Liver (tissue), 9 donors: ENCODE measurements around the gene MGME1. TPM values are rescaled to one million over a fixed set of nuclear protein-coding genes. Genes with fewer than 3 reads are reported as not detected.

Source experiments
- DNase-seq: peaks from one replicate; pipeline ENCODE4 v3.0.0-alpha.2; 2017; ENCODE audit warnings: low spot score
- H3K27ac ChIP-seq, 2 donors: one replicate each; pipeline ENCODE4 v1.7.0; 2013; ENCODE audit warnings: inconsistent platforms in 2 of 2, low read length in 2 of 2, control low read depth in 1 of 2, low read depth in 1 of 2, mild to moderate bottlenecking in 1 of 2
- H3K27me3 ChIP-seq, 4 donors: one replicate each; pipeline versions ENCODE4 v1.6.1 to v1.7.0; 2013; ENCODE audit warnings: low read length in 3 of 4, inconsistent platforms in 1 of 4, mild to moderate bottlenecking in 1 of 4, moderate library complexity in 1 of 4; ENCODE audit not compliant: control insufficient read depth in 4 of 4, insufficient read depth in 4 of 4
- H3K36me3 ChIP-seq, 4 donors: one replicate each; pipeline versions ENCODE4 v1.6.1 to v1.7.0; 2013; ENCODE audit warnings: low read length in 3 of 4, mild to moderate bottlenecking in 3 of 4, low read depth in 1 of 4, moderate library complexity in 1 of 4; ENCODE audit not compliant: control insufficient read depth in 4 of 4, insufficient read depth in 3 of 4
- H3K4me1 ChIP-seq, 4 donors: one replicate each; pipeline versions ENCODE4 v1.6.1 to v1.7.0; 2013; ENCODE audit warnings: low read length in 3 of 4, mild to moderate bottlenecking in 3 of 4, moderate library complexity in 1 of 4; ENCODE audit not compliant: control insufficient read depth in 4 of 4, insufficient read depth in 4 of 4
- H3K4me3 ChIP-seq, 3 donors: one replicate each; pipeline versions ENCODE4 v1.6.1 to v1.7.0; 2013; ENCODE audit warnings: low read length in 3 of 3, control low read depth in 1 of 3, low read depth in 1 of 3, mild to moderate bottlenecking in 1 of 3
- H3K9ac ChIP-seq, 2 donors: one replicate each; pipeline ENCODE4 v1.7.0; 2013; ENCODE audit warnings: low read length in 2 of 2, mild to moderate bottlenecking in 2 of 2, moderate library complexity in 2 of 2, control low read depth in 1 of 2, low read depth in 1 of 2
- H3K9me3 ChIP-seq, 4 donors: one replicate each; pipeline versions ENCODE4 v1.6.1 to v1.7.0; 2013; ENCODE audit warnings: low read length in 3 of 4; ENCODE audit not compliant: control insufficient read depth in 4 of 4
- ATF3 ChIP-seq: IDR thresholded peaks from 2 replicates; pipeline ENCODE4 v1.6.1; 2016; ENCODE audit warnings: antibody characterized with exemption
- CTCF ChIP-seq: fragments of 150-350 bp; IDR thresholded peaks from 2 replicates; pipeline ENCODE4 v1.5.1; 2017; ENCODE audit warnings: improper control_type of control experiment, low read depth, low read length; ENCODE audit not compliant: missing input control
- EGR1 ChIP-seq, 2 donors: IDR thresholded peaks; 2 replicates each; pipeline ENCODE4 v1.6.1; 2016 to 2018; ENCODE audit warnings: antibody characterized with exemption in 2 of 2, low read depth in 2 of 2
- FOXA1 ChIP-seq: IDR thresholded peaks from 2 replicates; pipeline ENCODE4 v1.6.1; 2016; ENCODE audit warnings: antibody characterized with exemption
- FOXA2 ChIP-seq: IDR thresholded peaks from 2 replicates; pipeline ENCODE4 v1.6.1; 2016; ENCODE audit warnings: antibody characterized with exemption
- GABPA ChIP-seq, 2 donors: IDR thresholded peaks in 1 of 2; conservative IDR thresholded peaks in 1 of 2; 2 replicates each; pipeline ENCODE4 v1.6.1; 2016; ENCODE audit warnings: antibody characterized with exemption in 2 of 2, mild to moderate bottlenecking in 1 of 2, moderate library complexity in 1 of 2
- HNF4A ChIP-seq, 2 donors: conservative IDR thresholded peaks; 2 replicates each; pipeline ENCODE4 v1.6.1; 2016; ENCODE audit warnings: antibody characterized with exemption in 2 of 2, mild to moderate bottlenecking in 2 of 2
- HNF4G ChIP-seq: IDR thresholded peaks from 2 replicates; pipeline ENCODE4 v1.6.1; 2016; ENCODE audit warnings: antibody characterized with exemption
- JUND ChIP-seq, 2 donors: IDR thresholded peaks; 2 replicates each; pipeline ENCODE4 v1.6.1; 2016; ENCODE audit warnings: antibody characterized with exemption in 2 of 2
- MAX ChIP-seq: IDR thresholded peaks from 2 replicates; pipeline ENCODE4 v1.6.1; 2016; ENCODE audit warnings: antibody characterized with exemption
- NR2F2 ChIP-seq: IDR thresholded peaks from 2 replicates; pipeline ENCODE4 v1.6.1; 2016; ENCODE audit warnings: antibody characterized with exemption
- RAD21 ChIP-seq, 2 donors: IDR thresholded peaks; 2 replicates each; pipeline ENCODE4 v1.6.1; 2016; ENCODE audit warnings: antibody characterized with exemption in 2 of 2, mild to moderate bottlenecking in 2 of 2
- REST ChIP-seq: IDR thresholded peaks from 2 replicates; pipeline ENCODE4 v1.6.1; 2016; ENCODE audit warnings: antibody characterized with exemption, mild to moderate bottlenecking
- SP1 ChIP-seq: IDR thresholded peaks from 2 replicates; pipeline ENCODE4 v1.6.1; 2018; ENCODE audit warnings: antibody characterized with exemption, mild to moderate bottlenecking
- TAF1 ChIP-seq: conservative IDR thresholded peaks from 2 replicates; pipeline ENCODE4 v1.6.1; 2016; ENCODE audit warnings: antibody characterized with exemption, mild to moderate bottlenecking
- YY1 ChIP-seq: IDR thresholded peaks from 2 replicates; pipeline ENCODE4 v1.6.1; 2016; ENCODE audit warnings: antibody characterized with exemption, mild to moderate bottlenecking
- ZBTB33 ChIP-seq: IDR thresholded peaks from 2 replicates; pipeline ENCODE4 v1.6.1; 2016; ENCODE audit warnings: antibody characterized with exemption
- WGBS: extraction: QIAGEN DNeasy Blood & Tissue Kit; methylation state at CpG from one replicate; pipeline ENCODE4 v1.1.7; 2013; 5-methylcytosine and 5-hydroxymethylcytosine counted together
- polyA plus RNA-seq, 2 donors: library from polyadenylated mRNA; stranded (reverse) in 1 of 2; unstranded in 1 of 2; fragments of 200-250 nt in 1 of 2; fragments of >200 nt in 1 of 2; fragmentation: Nextera tagmentation in 1 of 2; extraction: Ambion mirVana in 1 of 2; gene quantifications; one replicate each; pipeline versions ENCODE4 v1.2.1 to v1.2.3, GENCODE V29; 2013 to 2015
- total RNA-seq, 2 donors: library from RNA; depleted of rRNA; stranded (reverse); fragments of >200 nt; gene quantifications; one replicate each; pipeline ENCODE4 v1.2.3, GENCODE V29; 2014
- donor health status: healthy.
- donor health status: healthy.
- donor health status: healthy.
- donor health status: healthy.
- donor health status: healthy.

The MGME1 gene
- total and polyA plus RNA-seq, 4 donors: 4.2 to 26.8 (median 6.7) TPM

GRCh38 chr20:17976305-17976704 lies 7.5 kb downstream of the MGME1 start:
- no peak overlapping the region for H3K9ac ChIP-seq
- no peaks in the 10 kb centered on the region for H3K27me3 ChIP-seq
- TF ChIP-seq ZBTB33: no peak
- TF ChIP-seq RAD21 (IDR thresholded peaks at IDR 0.05): no peak
- no peak for TF ChIP-seq JUND (IDR thresholded peaks at IDR 0.05)
- TF ChIP-seq EGR1 (IDR thresholded peaks at IDR 0.05; ENCODE audit: low read depth in 2 of 2): no peak
- TF ChIP-seq TAF1: no peak
- no peak for TF ChIP-seq SP1
- no peak for TF ChIP-seq YY1
- no peak for TF ChIP-seq REST
- no peak overlapping the region for H3K27ac ChIP-seq
- H3K36me3 ChIP-seq: peaks cover 0 to 8% (median 0%) of the 10 kb centered on the region in 4 donors
- peaks cover 2 to 16% (median 9%) of the 10 kb centered on the region in 4 donors for H3K4me1 ChIP-seq
- no peak for DNase-seq
- H3K9me3 ChIP-seq: no peaks in the 10 kb centered on the region
- 97% methylated on average over 6 of the region's 6 CpGs for WGBS
- H3K4me3 ChIP-seq: no peak overlapping the region

- H3K9ac ChIP-seq: no peak overlapping the region
- H3K36me3 ChIP-seq: peaks cover 0 to 2% (median under 1%) of the 10 kb centered on the region in 4 donors
- no peak overlapping the region for H3K4me3 ChIP-seq
- TF ChIP-seq FOXA1 (peak; percentile 48), MAX (peak; percentile 85), ZBTB33 (peak; percentile 90), EGR1 (IDR thresholded peaks at IDR 0.05; ENCODE audit: low read depth in 2 of 2) (peak in 1 of 2 donors; percentile 33), ATF3 (peak; percentile 37), SP1 (peak; percentile 87), JUND (IDR thresholded peaks at IDR 0.05) (peak in 1 of 2 donors; percentile 73), HNF4G (peak; percentile 87), FOXA2 (peak; percentile 83), REST (peak; percentile 46), RAD21 (IDR thresholded peaks at IDR 0.05) (peak; percentile 31 to 38), NR2F2 (no peak), GABPA (IDR thresholded peaks at IDR 0.05 in 1 of 2, conservative IDR thresholded peaks at IDR 0.05 in 1 of 2) (peak in 1 of 2 donors; percentile 56), HNF4A (conservative IDR thresholded peaks at IDR 0.05) (peak; percentile 94 to 98), TAF1 (no peak), CTCF (no peak), YY1 (peak; percentile 63)
Measured at GRCh38 chr20:17985388-17986018, 16.7 kb downstream of the MGME1 start.

More at GRCh38 chr20:17985388-17986018, 16.7 kb downstream of the MGME1 start:
- no peaks in the 10 kb centered on the region for H3K27me3 ChIP-seq
- peaks cover 1 to 14% (median 13%) of the 10 kb centered on the region in 4 donors for H3K4me1 ChIP-seq
- WGBS: 55% methylated on average over 7 of the region's 7 CpGs
- H3K9me3 ChIP-seq: no peaks in the 10 kb centered on the region
- DNase-seq: no peak
- peak overlapping the region; percentile 59 to 84 for H3K27ac ChIP-seq
